T-helper 2 cell treated with Interferon-gamma antibody and Interleukin-4, amounts not matched to agents 5 μg/mL and 100 μg/mL, for 36 hours (primary cell): ENCODE measurements around the gene RELL2.

Source experiments
- DNase-seq: peaks from one replicate; pipeline ENCODE4 v3.0.0; 2021; ENCODE audit warnings: low spot score
- H3K27ac Mint-ChIP-seq: one replicate; pipeline ENCODE4 v1.8.0; 2021; ENCODE audit warnings: mild to moderate bottlenecking, mixed read lengths
- H3K27me3 Mint-ChIP-seq: one replicate; pipeline ENCODE4 v1.8.0; 2021; ENCODE audit warnings: low read depth, mixed read lengths
- H3K36me3 Mint-ChIP-seq: one replicate; pipeline ENCODE4 v1.8.0; 2021; ENCODE audit warnings: low read depth, mixed read lengths
- H3K4me1 Mint-ChIP-seq: one replicate; pipeline ENCODE4 v1.8.0; 2021; ENCODE audit warnings: low read depth, mixed read lengths
- H3K4me3 Mint-ChIP-seq: one replicate; pipeline ENCODE4 v1.8.0; 2022; ENCODE audit warnings: mild to moderate bottlenecking, moderate library complexity, mixed read lengths
- H3K9me3 Mint-ChIP-seq: one replicate; pipeline ENCODE4 v1.8.0; 2021; ENCODE audit warnings: mixed read lengths

RELL2 gene

DNA sequence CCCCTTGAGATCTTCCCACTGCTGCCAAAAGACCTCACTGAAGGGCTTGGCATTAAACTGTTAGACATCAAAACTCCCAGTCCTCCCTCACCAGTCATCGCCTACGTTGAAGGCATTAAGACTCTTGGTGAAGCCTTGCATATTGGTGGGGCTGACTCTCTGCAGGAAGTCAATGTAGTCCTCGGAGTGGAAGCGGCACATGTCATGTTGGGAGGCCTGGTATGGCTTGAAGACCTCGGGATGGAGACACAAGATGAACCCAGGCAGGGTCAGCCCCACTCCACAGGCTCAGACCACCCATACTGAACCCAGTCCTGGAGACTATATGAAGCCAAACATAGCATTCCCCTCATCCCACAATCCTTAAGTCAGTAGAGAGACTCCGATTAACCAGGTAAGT, 2.1 kb upstream of the RELL2 start:
- DNase-seq, result no peak
- Mint-ChIP-seq H3K4me1 (peaks cover 35% of the 10 kb centered on the region), H3K4me3 (peak overlapping the region; percentile 96), H3K27me3 (no peaks in the 10 kb centered on the region), H3K36me3 (peaks cover 26% of the 10 kb centered on the region), H3K9me3 (no peaks in the 10 kb centered on the region), H3K27ac (peak overlapping the region; percentile 46)

DNA sequence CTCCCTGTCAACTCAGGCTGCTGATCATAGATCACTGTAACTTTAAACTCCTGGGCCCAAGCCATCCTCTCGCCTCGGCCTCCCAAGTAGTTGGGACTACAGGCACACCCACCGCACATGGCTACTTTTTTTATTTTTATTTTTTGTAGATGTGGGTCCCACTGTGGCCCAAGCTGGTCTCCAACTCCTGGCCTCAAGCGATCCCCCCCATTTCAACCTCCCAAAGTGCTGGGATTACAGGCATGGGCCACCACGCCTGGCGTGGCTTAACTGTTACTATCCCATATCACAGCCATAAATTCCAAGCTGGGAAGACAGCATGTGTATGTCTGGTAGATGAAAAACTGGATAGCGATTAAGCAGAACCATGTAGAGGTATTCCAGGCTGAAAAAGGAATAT, 1.2 kb upstream of the RELL2 start:
- no peaks in the 10 kb centered on the region for H3K9me3 Mint-ChIP-seq
- H3K36me3 Mint-ChIP-seq, result peaks cover 24% of the 10 kb centered on the region
- no peaks in the 10 kb centered on the region for H3K27me3 Mint-ChIP-seq
- no peak for DNase-seq
- no peak overlapping the region for H3K27ac Mint-ChIP-seq
- peak overlapping the region; percentile 96 for H3K4me3 Mint-ChIP-seq
- peaks cover 31% of the 10 kb centered on the region for H3K4me1 Mint-ChIP-seq

- H3K4me1 Mint-ChIP-seq, result peaks cover 36% of the 10 kb centered on the region
- H3K4me3 Mint-ChIP-seq, result peak overlapping the region; percentile 96
- no peaks in the 10 kb centered on the region for H3K9me3 Mint-ChIP-seq
- no peak for DNase-seq
- H3K36me3 Mint-ChIP-seq, result peaks cover 28% of the 10 kb centered on the region
- no peaks in the 10 kb centered on the region for H3K27me3 Mint-ChIP-seq
- H3K27ac Mint-ChIP-seq, result peak overlapping the region; percentile 82
Observed at GRCh38 chr5:141636106-141636412, 738 bp upstream of the RELL2 start.

DNA sequence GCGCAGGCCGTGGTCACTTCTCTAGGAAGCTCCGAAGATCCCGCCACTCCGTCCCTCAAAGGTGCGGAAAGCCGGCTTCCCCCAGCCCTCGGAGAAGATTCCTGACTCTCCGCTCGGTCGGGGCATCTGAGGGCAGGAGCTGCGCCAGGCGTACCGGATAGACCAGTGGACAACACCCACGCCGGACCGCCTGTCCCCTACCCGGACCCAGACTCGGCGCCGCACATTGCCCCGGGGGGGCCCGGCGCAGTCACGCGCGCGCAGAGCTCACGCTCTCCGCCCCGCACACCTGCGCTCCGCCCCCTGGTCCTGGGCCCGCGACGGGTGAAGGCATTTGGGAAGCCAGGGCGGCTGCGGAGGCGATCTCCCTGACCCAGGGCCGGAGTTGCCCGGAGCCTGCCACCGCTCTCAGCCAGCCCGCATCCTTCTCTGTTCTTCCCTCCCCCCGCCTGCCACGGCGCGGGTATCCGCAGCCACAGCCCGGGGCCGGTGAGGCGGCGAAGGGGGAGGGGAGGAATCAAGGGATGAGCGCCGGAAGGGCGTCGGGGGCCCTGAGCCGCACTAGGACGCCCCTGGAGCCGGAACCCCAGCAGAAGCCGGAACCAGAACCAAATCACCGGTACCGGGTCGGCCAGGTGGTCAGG, 448 bp downstream of the RELL2 start:
- peak; percentile 40 for DNase-seq
- H3K27me3 Mint-ChIP-seq, result no peaks in the 10 kb centered on the region
- H3K4me1 Mint-ChIP-seq, result peaks cover 45% of the 10 kb centered on the region
- peaks cover 35% of the 10 kb centered on the region for H3K36me3 Mint-ChIP-seq
- H3K9me3 Mint-ChIP-seq, result no peaks in the 10 kb centered on the region
- H3K27ac Mint-ChIP-seq, result peak overlapping the region; percentile 89
- peak overlapping the region; percentile 88 for H3K4me3 Mint-ChIP-seq

- H3K27ac Mint-ChIP-seq, result peak overlapping the region; percentile 89
- H3K9me3 Mint-ChIP-seq, result no peaks in the 10 kb centered on the region
- peaks cover 42% of the 10 kb centered on the region for H3K4me1 Mint-ChIP-seq
- H3K27me3 Mint-ChIP-seq, result no peaks in the 10 kb centered on the region
- peaks cover 31% of the 10 kb centered on the region for H3K36me3 Mint-ChIP-seq
- DNase-seq, result peak; percentile 31
- H3K4me3 Mint-ChIP-seq, result peak overlapping the region; percentile 88
Observed at GRCh38 chr5:141637767-141638419, 1.1 kb downstream of the RELL2 start.

GRCh38 chr5:141638771-141639170, 2.0 kb downstream of the RELL2 start:
- peak overlapping the region; percentile 86 for H3K27ac Mint-ChIP-seq
- DNase-seq, result no peak
- peaks cover 31% of the 10 kb centered on the region for H3K36me3 Mint-ChIP-seq
- H3K9me3 Mint-ChIP-seq, result no peaks in the 10 kb centered on the region
- H3K4me1 Mint-ChIP-seq, result peaks cover 41% of the 10 kb centered on the region
- H3K4me3 Mint-ChIP-seq, result peak overlapping the region; percentile 88
- no peaks in the 10 kb centered on the region for H3K27me3 Mint-ChIP-seq

GRCh38 chr5:141639357-141640050, 2.7 kb downstream of the RELL2 start:
- H3K4me3 Mint-ChIP-seq, result no peak overlapping the region
- H3K4me1 Mint-ChIP-seq, result peaks cover 35% of the 10 kb centered on the region
- no peak overlapping the region for H3K27ac Mint-ChIP-seq
- H3K36me3 Mint-ChIP-seq, result peaks cover 30% of the 10 kb centered on the region
- DNase-seq, result no peak
- H3K9me3 Mint-ChIP-seq, result no peaks in the 10 kb centered on the region
- no peaks in the 10 kb centered on the region for H3K27me3 Mint-ChIP-seq

GRCh38 chr5:141640051-141640415, 3.2 kb downstream of the RELL2 start:
- Mint-ChIP-seq H3K4me3 (no peak overlapping the region), H3K27ac (no peak overlapping the region), H3K9me3 (no peaks in the 10 kb centered on the region), H3K27me3 (no peaks in the 10 kb centered on the region), H3K36me3 (peaks cover 32% of the 10 kb centered on the region), H3K4me1 (peaks cover 30% of the 10 kb centered on the region)
- DNase-seq, result no peak

DNA sequence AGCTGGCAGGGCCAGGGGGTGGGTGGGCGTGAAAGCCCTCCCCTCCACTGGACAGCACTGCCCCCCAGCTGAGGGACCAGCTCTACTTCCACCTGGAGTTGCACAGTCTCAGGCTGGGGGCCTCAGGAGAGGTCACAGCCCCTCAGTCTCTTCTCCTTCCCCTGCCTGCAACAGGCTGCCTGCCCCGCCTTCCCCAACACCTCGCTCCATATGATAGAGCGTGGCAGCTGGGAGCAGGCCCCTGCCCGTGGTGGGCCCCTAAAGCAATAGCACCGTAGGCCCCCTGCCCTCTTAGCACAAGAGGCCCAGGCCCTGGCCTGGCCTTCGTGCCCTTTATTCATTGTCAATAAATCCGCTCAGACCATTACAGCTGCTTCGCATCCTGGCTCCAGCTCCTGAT, 3.9 kb downstream of the RELL2 start:
- H3K36me3 Mint-ChIP-seq, result peaks cover 31% of the 10 kb centered on the region
- no peaks in the 10 kb centered on the region for H3K9me3 Mint-ChIP-seq
- peak overlapping the region; percentile 45 for H3K27ac Mint-ChIP-seq
- no peak overlapping the region for H3K4me3 Mint-ChIP-seq
- no peak for DNase-seq
- H3K27me3 Mint-ChIP-seq, result no peaks in the 10 kb centered on the region
- peaks cover 24% of the 10 kb centered on the region for H3K4me1 Mint-ChIP-seq

GRCh38 chr5:141641634-141642267, 5.0 kb downstream of the RELL2 start:
- peaks cover 37% of the 10 kb centered on the region for H3K36me3 Mint-ChIP-seq
- H3K27me3 Mint-ChIP-seq, result no peaks in the 10 kb centered on the region
- H3K27ac Mint-ChIP-seq, result peak overlapping the region; percentile 29
- H3K4me3 Mint-ChIP-seq, result no peak overlapping the region
- no peaks in the 10 kb centered on the region for H3K9me3 Mint-ChIP-seq
- peaks cover 19% of the 10 kb centered on the region for H3K4me1 Mint-ChIP-seq
- DNase-seq, result peak; percentile 27

- no peak for DNase-seq
- H3K9me3 Mint-ChIP-seq, result no peaks in the 10 kb centered on the region
- no peak overlapping the region for H3K4me3 Mint-ChIP-seq
- H3K4me1 Mint-ChIP-seq, result peaks cover 22% of the 10 kb centered on the region
- H3K36me3 Mint-ChIP-seq, result peaks cover 35% of the 10 kb centered on the region
- no peaks in the 10 kb centered on the region for H3K27me3 Mint-ChIP-seq
- no peak overlapping the region for H3K27ac Mint-ChIP-seq
Observed at GRCh38 chr5:141646026-141646425, 9.2 kb downstream of the RELL2 start.

- Mint-ChIP-seq H3K27me3 (no peaks in the 10 kb centered on the region), H3K27ac (no peak overlapping the region), H3K36me3 (peaks cover 25% of the 10 kb centered on the region), H3K4me1 (peaks cover 19% of the 10 kb centered on the region), H3K4me3 (no peak overlapping the region), H3K9me3 (no peaks in the 10 kb centered on the region)
- no peak for DNase-seq
Observed at GRCh38 chr5:141647242-141647641, 10.4 kb downstream of the RELL2 start.

- DNase-seq, result no peak
- peaks cover 20% of the 10 kb centered on the region for H3K4me1 Mint-ChIP-seq
- no peak overlapping the region for H3K4me3 Mint-ChIP-seq
- peaks cover 25% of the 10 kb centered on the region for H3K36me3 Mint-ChIP-seq
- H3K27me3 Mint-ChIP-seq, result no peaks in the 10 kb centered on the region
- no peak overlapping the region for H3K27ac Mint-ChIP-seq
- H3K9me3 Mint-ChIP-seq, result no peaks in the 10 kb centered on the region
Observed at GRCh38 chr5:141647851-141648250, 11.1 kb downstream of the RELL2 start.

- Mint-ChIP-seq H3K27ac (peak overlapping the region; percentile 34), H3K9me3 (no peaks in the 10 kb centered on the region), H3K27me3 (no peaks in the 10 kb centered on the region), H3K4me1 (peaks cover 20% of the 10 kb centered on the region), H3K4me3 (no peak overlapping the region), H3K36me3 (peaks cover 21% of the 10 kb centered on the region)
- DNase-seq, result no peak
Observed at GRCh38 chr5:141649056-141649688, 12.4 kb downstream of the RELL2 start.
